K562 (cell line): ENCODE results near the gene ARL17B. TPM values are rescaled to one million over a fixed set of nuclear protein-coding genes. Genes with fewer than 3 reads are reported as not detected.

Source experiments
- ATF4 ChIP-seq: fragments of 450-650 bp; formaldehyde crosslinking; IDR thresholded peaks from 2 replicates; pipeline ENCODE4 v1.4.0; 2022; ENCODE audit warnings: mild to moderate bottlenecking, moderate library complexity
- BACH1 ChIP-seq: fragments of 200-800 bp; sonication (Bioruptor generic); IDR thresholded peaks from 2 replicates; pipeline ENCODE4 v1.6.1; 2016; ENCODE audit warnings: missing genetic modification characterization, missing compliant biosample characterization
- ERF ChIP-seq: fragments of 450-650 bp; formaldehyde crosslinking; IDR thresholded peaks from 2 replicates; pipeline ENCODE4 v1.4.0; 2020; ENCODE audit warnings: mild to moderate bottlenecking, mixed read lengths
- HCFC1 ChIP-seq: IDR thresholded peaks from 2 replicates; pipeline ENCODE4 v1.6.1; 2012; ENCODE audit warnings: low read depth, low read length, improper control_type of control experiment
- HOMEZ ChIP-seq: fragments of 250-450 bp; sonication (Bioruptor Pico); IDR thresholded peaks from 2 replicates; pipeline ENCODE4 v1.4.0; 2020; ENCODE audit warnings: mild to moderate bottlenecking, moderate library complexity
- NFXL1 ChIP-seq: fragments of 450-650 bp; formaldehyde crosslinking; IDR thresholded peaks from 2 replicates; pipeline ENCODE4 v1.4.0; 2021; ENCODE audit warnings: mild to moderate bottlenecking
- POLR2A ChIP-seq: fragments of 450-650 bp; conservative IDR thresholded peaks from 2 replicates; pipeline ENCODE4 v1.6.1; 2016
- TGIF2 ChIP-seq: sonication (generic); formaldehyde crosslinking; IDR thresholded peaks from 2 replicates; pipeline ENCODE4 v1.8.1; 2022; ENCODE audit warnings: mild to moderate bottlenecking, missing genetic modification reagents, moderate library complexity
- ZBTB11 ChIP-seq, 3 experiments: fragments of 200-800 bp in 1 of 3; fragments of 250-450 bp in 1 of 3; fragments of 450-650 bp in 1 of 3; sonication (Bioruptor Pico) in 1 of 3; sonication (Bioruptor generic) in 1 of 3; formaldehyde crosslinking in 1 of 3; IDR thresholded peaks; 2 replicates each; pipeline versions ENCODE4 v1.6.1 to v1.8.0; 2016 to 2022; ENCODE audit warnings: mild to moderate bottlenecking in 2 of 3, missing genetic modification characterization in 2 of 3, missing compliant biosample characterization in 1 of 3, moderate library complexity in 1 of 3
- ZBTB7A ChIP-seq: IDR thresholded peaks from 2 replicates; pipeline ENCODE4 v1.6.1; 2011; ENCODE audit warnings: low read depth, mild to moderate bottlenecking, low read length, moderate library complexity, borderline replicate concordance; ENCODE audit not compliant: control insufficient read depth
- ZNF133 ChIP-seq: fragments of 250-450 bp; sonication (Bioruptor Pico); IDR thresholded peaks from 2 replicates; pipeline ENCODE4 v1.4.0; 2020; ENCODE audit warnings: mild to moderate bottlenecking
- ZNF584 ChIP-seq: fragments of 200-800 bp; sonication (Bioruptor generic); IDR thresholded peaks from 2 replicates; pipeline ENCODE4 v1.6.1; 2016; ENCODE audit warnings: low read depth, mild to moderate bottlenecking, missing genetic modification characterization, missing compliant biosample characterization
- polyA plus RNA-seq, 8 experiments: library from polyadenylated mRNA; depleted of rRNA in 4 of 8; stranded (reverse) in 5 of 8; unstranded in 3 of 8; fragments of >200 nt; fragmentation: Nextera tagmentation in 2 of 8; fragmentation: Illumina TruSeq in 1 of 8; extraction: Ambion mirVana in 2 of 8; extraction: Trizol in 1 of 8; gene quantifications; 2 replicates each; pipeline versions ENCODE4 v1.2.1 to v1.2.3, GENCODE V29; 2011 to 2014; ENCODE audit warnings: inconsistent platforms in 1 of 8, missing spikeins in 1 of 8
- total RNA-seq, 7 experiments: library from RNA; depleted of rRNA in 6 of 7; stranded (reverse); fragments of >200 nt in 6 of 7; fragmentation: Illumina TruSeq in 2 of 7; extraction: Trizol in 2 of 7; gene quantifications; 2 replicates each; pipeline versions ENCODE4 v1.2.1 to v1.2.3, GENCODE V29; 2011 to 2021; ENCODE audit warnings: low replicate concordance in 1 of 7

Gene ARL17B
- total and polyA plus RNA-seq, 9 of the 15 experiments (the other 6 are each of a cell fraction or from before 2014, with no cell fraction given) = 4.0 to 24.2 (median 8.4) TPM

- TF ChIP-seq ATF4 (peak; percentile 62; the same call in 1 of the 2 replicates), ZNF584 (CRISPR knock-in tag) (peak; percentile 97), BACH1 (tag) (peak; percentile 73), ERF (CRISPR knock-in tag) (peak; percentile 95), ZNF133 (CRISPR knock-in tag) (0 out of 2 replicates have a peak, but pooled peaks have one; percentile 40), TGIF2 (no peak), HOMEZ (CRISPR knock-in tag) (0 out of 2 replicates have a peak, but pooled peaks have one; percentile 36), POLR2A (peak; percentile 95), ZBTB7A (peak; percentile 62; the same call in 1 of the 2 replicates), HCFC1 (0 out of 2 replicates have a peak, but pooled peaks have one; percentile 23), ZBTB11 (CRISPR knock-in tag; IDR thresholded peaks at IDR 0.05) (peak in 1 of 3 experiments; percentile 94; a peak in 2 of 6 replicates), NFXL1 (CRISPR knock-in tag) (no peak)
Measured at GRCh38 chr17:46266656-46267544, 94.7 kb downstream of the ARL17B start (continued).
